ENCODE results near the gene ABHD15.

ABHD15 gene

DNA sequence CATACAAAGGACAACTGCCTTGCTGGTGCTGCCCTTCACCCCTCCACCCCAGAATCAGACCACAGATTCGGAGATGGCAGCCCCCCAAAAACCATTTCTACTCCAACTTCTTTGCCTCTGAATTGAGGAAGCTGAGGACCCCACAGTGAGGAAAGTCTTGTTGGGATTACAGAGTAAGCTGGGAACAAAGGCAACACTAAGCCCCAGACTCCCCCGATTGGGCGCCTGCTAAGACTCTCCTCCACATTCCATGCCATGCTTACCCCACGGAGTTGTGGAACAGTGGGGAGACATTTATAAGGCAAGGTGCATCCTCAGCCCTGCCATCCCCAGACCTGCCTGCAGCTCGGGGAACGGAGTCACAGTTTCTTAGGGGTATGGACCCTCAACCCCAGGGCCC, 20.8 kb upstream of the ABHD15 start:
- in situ Hi-C loops (cut with HindIII; ENCODE audit: low sequenced_read_pairs) = no loop called here
- TF ChIP-seq, protein P1, sequence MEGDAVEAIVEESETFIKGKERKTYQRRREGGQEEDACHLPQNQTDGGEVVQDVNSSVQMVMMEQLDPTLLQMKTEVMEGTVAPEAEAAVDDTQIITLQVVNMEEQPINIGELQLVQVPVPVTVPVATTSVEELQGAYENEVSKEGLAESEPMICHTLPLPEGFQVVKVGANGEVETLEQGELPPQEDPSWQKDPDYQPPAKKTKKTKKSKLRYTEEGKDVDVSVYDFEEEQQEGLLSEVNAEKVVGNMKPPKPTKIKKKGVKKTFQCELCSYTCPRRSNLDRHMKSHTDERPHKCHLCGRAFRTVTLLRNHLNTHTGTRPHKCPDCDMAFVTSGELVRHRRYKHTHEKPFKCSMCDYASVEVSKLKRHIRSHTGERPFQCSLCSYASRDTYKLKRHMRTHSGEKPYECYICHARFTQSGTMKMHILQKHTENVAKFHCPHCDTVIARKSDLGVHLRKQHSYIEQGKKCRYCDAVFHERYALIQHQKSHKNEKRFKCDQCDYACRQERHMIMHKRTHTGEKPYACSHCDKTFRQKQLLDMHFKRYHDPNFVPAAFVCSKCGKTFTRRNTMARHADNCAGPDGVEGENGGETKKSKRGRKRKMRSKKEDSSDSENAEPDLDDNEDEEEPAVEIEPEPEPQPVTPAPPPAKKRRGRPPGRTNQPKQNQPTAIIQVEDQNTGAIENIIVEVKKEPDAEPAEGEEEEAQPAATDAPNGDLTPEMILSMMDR (IDR thresholded peaks at IDR 0.05; ENCODE audit: low read depth, low read length, missing control alignments) = no peak
- DNase-seq (ENCODE audit: low read depth) = no peak
- H3K4me3 ChIP-seq (ENCODE audit: low read depth, low read length) = peak overlapping the region; percentile 73

GRCh38 chr17:29586676-29587469, 20.0 kb upstream of the ABHD15 start:
- in situ Hi-C loops (cut with HindIII; ENCODE audit: low sequenced_read_pairs) = no loop called here
- DNase-seq (ENCODE audit: low read depth) = no peak
- TF ChIP-seq, protein P1 (IDR thresholded peaks at IDR 0.05; ENCODE audit: low read depth, low read length, missing control alignments) = no peak
- no peak overlapping the region for H3K4me3 ChIP-seq (ENCODE audit: low read depth, low read length)

DNA sequence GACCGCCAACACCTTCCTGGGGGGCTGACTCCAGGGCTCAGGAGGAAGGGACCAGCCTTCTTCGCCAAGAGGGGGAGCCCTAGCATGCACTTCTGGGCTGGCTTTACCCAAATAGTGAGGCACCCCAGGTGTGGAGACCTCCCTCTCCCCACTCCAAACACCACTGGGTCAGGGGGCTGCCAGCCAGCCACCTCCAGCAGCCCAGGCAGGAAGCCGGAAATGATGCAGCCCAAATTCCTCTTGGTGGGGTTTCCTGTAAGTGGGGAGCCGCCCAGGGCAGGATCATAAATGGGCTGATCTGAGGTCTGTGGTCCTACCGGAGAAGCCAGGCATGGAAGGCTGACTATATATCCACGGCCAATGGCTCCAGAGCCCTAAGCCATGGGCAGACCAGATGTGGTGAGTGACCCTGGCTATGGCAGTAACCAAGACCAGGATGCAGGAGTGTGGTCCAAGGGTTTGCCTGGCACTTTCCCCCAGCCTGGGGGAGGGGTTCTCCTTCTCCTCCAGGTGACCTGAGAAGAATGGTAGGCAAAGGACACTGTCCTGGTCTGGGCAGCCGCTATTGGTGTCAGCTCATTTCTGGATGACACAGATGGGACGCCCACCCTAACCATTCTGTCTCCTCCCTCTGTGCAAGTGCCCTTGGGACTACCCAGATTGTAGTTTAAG, 18.4 kb upstream of the ABHD15 start:
- no peak overlapping the region for H3K4me3 ChIP-seq (ENCODE audit: low read depth, low read length)
- in situ Hi-C loops (cut with HindIII; ENCODE audit: low sequenced_read_pairs) = no loop called here
- TF ChIP-seq, protein P1 (IDR thresholded peaks at IDR 0.05; ENCODE audit: low read depth, low read length, missing control alignments) = peak; percentile 42
- no peak for DNase-seq (ENCODE audit: low read depth)

DNA sequence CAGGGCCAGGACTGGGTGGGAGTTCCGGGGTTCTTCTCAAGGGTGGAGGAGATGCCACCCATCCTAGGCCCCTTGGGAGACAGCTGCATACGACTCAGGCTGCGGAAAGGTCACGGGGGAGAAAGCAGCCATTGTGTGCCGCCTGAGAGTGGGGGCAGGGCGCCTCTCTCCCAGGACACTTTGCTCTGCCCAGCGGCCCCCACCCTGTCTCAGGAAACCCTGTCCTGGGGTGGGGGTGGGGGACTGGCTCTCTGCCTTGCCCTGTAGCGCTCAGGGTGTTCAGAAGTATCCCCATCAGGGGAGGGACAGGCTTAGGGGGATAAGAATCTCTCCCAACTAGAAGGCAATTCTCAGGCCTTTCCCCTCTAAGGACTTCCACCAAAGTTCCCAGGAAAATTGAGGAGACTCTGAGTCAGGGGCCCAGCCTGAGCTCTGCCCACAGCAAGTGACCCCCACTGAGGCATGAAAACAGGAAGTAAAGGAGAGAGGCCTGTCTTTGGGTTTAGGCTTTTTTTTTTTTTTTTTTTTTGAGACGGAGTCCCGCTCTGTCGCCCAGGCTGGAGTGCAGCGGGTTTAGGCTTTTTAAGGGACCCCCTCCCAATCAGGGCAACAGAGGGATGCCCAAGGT, 17.7 kb upstream of the ABHD15 start:
- no peak for DNase-seq (ENCODE audit: low read depth)
- in situ Hi-C loops (cut with HindIII; ENCODE audit: low sequenced_read_pairs) = no loop called here
- no peak overlapping the region for H3K4me3 ChIP-seq (ENCODE audit: low read depth, low read length)
- TF ChIP-seq, protein P1 (IDR thresholded peaks at IDR 0.05; ENCODE audit: low read depth, low read length, missing control alignments) = no peak

GRCh38 chr17:29583324-29584248, 16.7 kb upstream of the ABHD15 start:
- TF ChIP-seq, protein P1 (IDR thresholded peaks at IDR 0.05; ENCODE audit: low read depth, low read length, missing control alignments) = no peak
- DNase-seq (ENCODE audit: low read depth) = no peak
- no peak overlapping the region for H3K4me3 ChIP-seq (ENCODE audit: low read depth, low read length)
- in situ Hi-C loops (cut with HindIII; ENCODE audit: low sequenced_read_pairs) = no loop called here

DNA sequence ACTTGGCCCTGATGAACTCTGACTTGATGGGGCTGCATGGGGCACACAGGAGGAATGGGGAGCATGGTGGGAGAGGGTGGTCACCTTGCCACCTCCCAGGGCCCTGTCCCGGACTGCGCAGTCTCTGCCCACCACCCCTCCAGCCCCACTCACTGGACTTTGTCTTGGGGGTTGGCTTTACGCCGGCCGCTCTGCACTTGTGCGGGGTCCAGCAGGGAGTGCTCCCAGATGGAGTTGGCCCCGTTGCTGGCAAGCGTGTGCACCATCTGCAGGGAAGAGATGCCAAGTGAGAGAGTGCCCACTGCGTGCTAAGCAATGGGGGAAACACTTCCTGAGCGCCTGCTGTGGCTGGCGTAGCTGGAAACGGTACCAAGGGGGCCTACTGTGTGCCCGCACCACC, 15.9 kb upstream of the ABHD15 start:
- no peak overlapping the region for H3K4me3 ChIP-seq (ENCODE audit: low read depth, low read length)
- TF ChIP-seq, protein P1 (IDR thresholded peaks at IDR 0.05; ENCODE audit: low read depth, low read length, missing control alignments) = no peak
- no peak for DNase-seq (ENCODE audit: low read depth)
- in situ Hi-C loops (cut with HindIII; ENCODE audit: low sequenced_read_pairs) = no loop called here
